ENCODE measurements around the gene MAP3K1.
A peak's percentile ranks its signal among the peaks of the same experiment; 100 is the strongest.

The MAP3K1 gene

GRCh38 chr5:56893251-56893951, 78.1 kb downstream of the MAP3K1 start:
- TF ChIP-seq YY1 (IDR thresholded peaks at IDR 0.05; ENCODE audit: insufficient read depth, insufficient read length): no peak
- TF ChIP-seq SUZ12 (IDR thresholded peaks at IDR 0.05; ENCODE audit: extremely low read depth, insufficient read depth, insufficient read length): no peak
- TF ChIP-seq ZNF274 (IDR thresholded peaks at IDR 0.05; ENCODE audit: low read depth, low read length): no peak
- Histone ChIP-seq H3K4me1 (ENCODE audit: insufficient read depth, insufficient read length) (no peaks in the 10 kb centered on the region), H3K36me3 (ENCODE audit: insufficient read depth, insufficient read length, low read length) (peaks cover 21% of the 10 kb centered on the region)

DNA sequence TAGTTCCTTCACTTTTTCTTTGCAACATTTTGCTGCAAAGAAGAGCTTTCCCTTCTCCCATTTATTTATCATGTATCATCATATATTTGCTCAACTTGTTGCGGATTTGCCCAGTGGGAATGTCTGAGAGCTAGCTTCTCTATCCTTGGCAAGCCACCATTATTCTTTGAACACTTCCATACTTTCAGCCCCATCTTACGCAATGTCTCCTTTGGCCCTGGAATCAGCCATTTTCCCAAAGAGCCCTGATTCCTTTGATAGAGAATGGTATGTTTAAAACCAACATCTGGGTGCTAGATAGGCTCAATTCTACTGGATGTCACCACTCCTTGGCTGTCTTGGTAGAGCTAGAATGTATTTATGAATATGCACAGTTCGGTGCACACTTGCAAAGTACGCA, 81.4 kb downstream of the MAP3K1 start:
- no peak for DNase-seq (ENCODE audit: low read depth, low spot score)
- H3K4me1 ChIP-seq (ENCODE audit: insufficient read depth, insufficient read length): no peaks in the 10 kb centered on the region
- H3K9me3 ChIP-seq (ENCODE audit: insufficient read depth, low read length): no peaks in the 10 kb centered on the region
- H3K4me3 ChIP-seq (ENCODE audit: insufficient read length, low read depth): no peak overlapping the region
- H3K9ac ChIP-seq (ENCODE audit: insufficient read length, low read depth): no peak overlapping the region
- TF ChIP-seq SUZ12 (IDR thresholded peaks at IDR 0.05; ENCODE audit: extremely low read depth, insufficient read depth, insufficient read length) (no peak), ZNF274 (IDR thresholded peaks at IDR 0.05; ENCODE audit: low read depth, low read length) (no peak), YY1 (IDR thresholded peaks at IDR 0.05; ENCODE audit: insufficient read depth, insufficient read length) (no peak)
- no peaks in the 10 kb centered on the region for H3K27me3 ChIP-seq (ENCODE audit: insufficient read depth, insufficient read length)
- peaks cover 13% of the 10 kb centered on the region for H3K36me3 ChIP-seq (ENCODE audit: insufficient read depth, insufficient read length, low read length)

More at GRCh38 chr5:56893251-56893951, 78.1 kb downstream of the MAP3K1 start:
- no peak for DNase-seq (ENCODE audit: low read depth, low spot score)
- Histone ChIP-seq H3K9ac (ENCODE audit: insufficient read length, low read depth) (no peak overlapping the region), H3K9me3 (ENCODE audit: insufficient read depth, low read length) (no peaks in the 10 kb centered on the region), H3K27me3 (ENCODE audit: insufficient read depth, insufficient read length) (no peaks in the 10 kb centered on the region), H3K4me3 (ENCODE audit: insufficient read length, low read depth) (no peak overlapping the region)

DNA sequence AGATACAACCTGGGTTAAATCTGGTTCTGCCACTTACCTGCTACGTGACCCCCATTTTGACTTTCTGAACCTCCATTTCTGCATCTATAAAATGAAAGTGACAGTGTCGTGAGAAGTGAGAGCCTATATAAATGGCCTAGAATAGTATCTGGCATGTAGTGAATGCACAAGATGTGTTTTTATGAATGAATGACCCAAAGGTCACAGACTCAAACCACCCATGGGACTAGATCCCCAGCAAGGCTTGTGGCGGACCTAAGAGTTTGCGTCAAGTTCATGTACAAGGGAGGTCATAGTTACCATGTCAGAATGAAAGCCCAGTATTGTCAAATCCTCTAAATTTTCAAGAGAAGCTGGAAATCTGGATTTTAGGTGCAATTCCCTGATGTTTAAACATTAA, 82.9 kb downstream of the MAP3K1 start:
- DNase-seq (ENCODE audit: low read depth, low spot score): no peak
- Histone ChIP-seq H3K9me3 (ENCODE audit: insufficient read depth, low read length) (no peaks in the 10 kb centered on the region), H3K36me3 (ENCODE audit: insufficient read depth, insufficient read length, low read length) (peaks cover 13% of the 10 kb centered on the region), H3K4me1 (ENCODE audit: insufficient read depth, insufficient read length) (no peaks in the 10 kb centered on the region), H3K9ac (ENCODE audit: insufficient read length, low read depth) (no peak overlapping the region), H3K27me3 (ENCODE audit: insufficient read depth, insufficient read length) (no peaks in the 10 kb centered on the region), H3K4me3 (ENCODE audit: insufficient read length, low read depth) (no peak overlapping the region)
- TF ChIP-seq ZNF274 (IDR thresholded peaks at IDR 0.05; ENCODE audit: low read depth, low read length): no peak
- TF ChIP-seq SUZ12 (IDR thresholded peaks at IDR 0.05; ENCODE audit: extremely low read depth, insufficient read depth, insufficient read length): no peak
- TF ChIP-seq YY1 (IDR thresholded peaks at IDR 0.05; ENCODE audit: insufficient read depth, insufficient read length): no peak

DNA sequence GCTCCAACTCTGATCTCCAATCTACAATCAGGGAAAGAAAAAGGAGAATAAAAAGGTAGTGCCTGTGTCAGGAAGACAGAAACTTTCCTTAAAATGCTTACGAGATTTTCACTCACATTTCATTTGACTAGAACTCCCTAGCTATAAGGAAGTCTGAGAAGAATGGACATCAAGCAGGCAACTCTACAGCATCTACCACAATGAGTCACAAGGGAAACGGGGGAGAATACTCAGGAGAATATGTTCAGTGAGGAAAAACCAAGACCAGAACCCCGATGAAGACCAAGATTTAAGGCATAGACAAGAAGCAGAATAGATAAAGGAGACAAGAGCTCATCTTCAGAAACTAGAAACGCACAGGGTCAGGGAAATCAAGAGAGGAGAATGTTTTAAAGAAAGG, 85.0 kb downstream of the MAP3K1 start:
- no peak for DNase-seq (ENCODE audit: low read depth, low spot score)
- Histone ChIP-seq H3K27me3 (ENCODE audit: insufficient read depth, insufficient read length) (no peaks in the 10 kb centered on the region), H3K9me3 (ENCODE audit: insufficient read depth, low read length) (peaks cover 5% of the 10 kb centered on the region; the same call in 1 of the 2 replicates), H3K4me1 (ENCODE audit: insufficient read depth, insufficient read length) (no peaks in the 10 kb centered on the region), H3K9ac (ENCODE audit: insufficient read length, low read depth) (no peak overlapping the region), H3K36me3 (ENCODE audit: insufficient read depth, insufficient read length, low read length) (no peaks in the 10 kb centered on the region), H3K4me3 (ENCODE audit: insufficient read length, low read depth) (no peak overlapping the region)
- TF ChIP-seq YY1 (IDR thresholded peaks at IDR 0.05; ENCODE audit: insufficient read depth, insufficient read length) (no peak), SUZ12 (IDR thresholded peaks at IDR 0.05; ENCODE audit: extremely low read depth, insufficient read depth, insufficient read length) (no peak), ZNF274 (IDR thresholded peaks at IDR 0.05; ENCODE audit: low read depth, low read length) (no peak)

GRCh38 chr5:56900858-56901578, 85.7 kb downstream of the MAP3K1 start:
- Histone ChIP-seq H3K4me3 (ENCODE audit: insufficient read length, low read depth) (no peak overlapping the region), H3K27me3 (ENCODE audit: insufficient read depth, insufficient read length) (no peaks in the 10 kb centered on the region), H3K36me3 (ENCODE audit: insufficient read depth, insufficient read length, low read length) (no peaks in the 10 kb centered on the region), H3K4me1 (ENCODE audit: insufficient read depth, insufficient read length) (no peaks in the 10 kb centered on the region), H3K9me3 (ENCODE audit: insufficient read depth, low read length) (peaks cover 5% of the 10 kb centered on the region; the same call in 1 of the 2 replicates), H3K9ac (ENCODE audit: insufficient read length, low read depth) (no peak overlapping the region)
- TF ChIP-seq SUZ12 (IDR thresholded peaks at IDR 0.05; ENCODE audit: extremely low read depth, insufficient read depth, insufficient read length): no peak
- no peak for TF ChIP-seq YY1 (IDR thresholded peaks at IDR 0.05; ENCODE audit: insufficient read depth, insufficient read length)
- no peak for TF ChIP-seq ZNF274 (IDR thresholded peaks at IDR 0.05; ENCODE audit: low read depth, low read length)
- DNase-seq (ENCODE audit: low read depth, low spot score): no peak

- H3K27me3 ChIP-seq (ENCODE audit: insufficient read depth, insufficient read length): no peaks in the 10 kb centered on the region
- H3K4me1 ChIP-seq (ENCODE audit: insufficient read depth, insufficient read length): no peaks in the 10 kb centered on the region
- H3K4me3 ChIP-seq (ENCODE audit: insufficient read length, low read depth): peak overlapping the region; percentile 60
- DNase-seq (ENCODE audit: low read depth, low spot score): no peak
- H3K9me3 ChIP-seq (ENCODE audit: insufficient read depth, low read length): peaks cover 5% of the 10 kb centered on the region; the same call in 1 of the 2 replicates
- H3K9ac ChIP-seq (ENCODE audit: insufficient read length, low read depth): peak overlapping the region; percentile 90
- TF ChIP-seq YY1 (IDR thresholded peaks at IDR 0.05; ENCODE audit: insufficient read depth, insufficient read length): no peak
- TF ChIP-seq SUZ12 (IDR thresholded peaks at IDR 0.05; ENCODE audit: extremely low read depth, insufficient read depth, insufficient read length): no peak
- peaks cover 5% of the 10 kb centered on the region for H3K36me3 ChIP-seq (ENCODE audit: insufficient read depth, insufficient read length, low read length)
These were observed 93.6 kb downstream of the MAP3K1 start for GRCh38 chr5:56908942-56909293.
